ENCODE data around the gene PIK3CA.
"Not testable (repeated sequence)": the region's sequence is repeated elsewhere in the genome, so short reads cannot be mapped to it uniquely, and the experiment has no call there.

PIK3CA gene

DNA sequence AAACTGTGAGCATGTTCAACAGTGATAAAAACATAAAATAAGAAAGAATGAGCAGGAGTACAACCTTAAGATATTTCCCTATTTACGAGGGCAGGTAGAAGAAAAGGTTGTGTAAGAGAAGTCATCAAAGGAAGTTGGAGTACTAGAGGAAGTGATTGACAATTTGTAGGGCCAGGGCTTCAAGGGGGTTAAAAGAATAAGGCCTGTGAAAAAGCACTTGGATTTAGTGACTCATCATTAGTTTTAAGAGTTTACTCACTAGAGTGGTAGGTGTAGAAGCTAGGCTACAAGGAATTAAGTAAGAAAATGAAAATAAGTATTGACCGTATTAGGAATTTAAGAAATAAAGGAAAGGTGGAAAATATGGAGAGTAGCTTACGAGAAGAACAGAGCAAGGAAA is 79.2 kb downstream of the PIK3CA start:
- H3K27me3 ChIP-seq (ENCODE audit: control insufficient read depth, insufficient read depth, low read length): no peaks in the 10 kb centered on the region
- no peaks in the 10 kb centered on the region for H3K9me3 ChIP-seq (ENCODE audit: control insufficient read depth, low read length)
- no peaks in the 10 kb centered on the region for H3K36me3 ChIP-seq (ENCODE audit: control insufficient read depth, insufficient read depth, low read length)
- H3K4me1 ChIP-seq: no peaks in the 10 kb centered on the region
- no peak overlapping the region for H2AFZ ChIP-seq
- no peak for TF ChIP-seq CTCF (IDR thresholded peaks at IDR 0.05)
- H3K4me2 ChIP-seq (ENCODE audit: low read length): no peak overlapping the region
- no peaks in the 10 kb centered on the region for H3K79me2 ChIP-seq
- no peak overlapping the region for H3K27ac ChIP-seq
- no peak overlapping the region for H3K9ac ChIP-seq
- H3K4me3 ChIP-seq (ENCODE audit: low read depth, low read length): no peak overlapping the region

- Histone ChIP-seq H3K27me3 (ENCODE audit: control insufficient read depth, insufficient read depth, low read length) (no peaks in the 10 kb centered on the region), H3K4me1 (no peaks in the 10 kb centered on the region), H3K9ac (no peak overlapping the region), H3K4me3 (ENCODE audit: low read depth, low read length) (no peak overlapping the region), H3K27ac (no peak overlapping the region), H2AFZ (no peak overlapping the region), H3K4me2 (ENCODE audit: low read length) (no peak overlapping the region), H3K36me3 (ENCODE audit: control insufficient read depth, insufficient read depth, low read length) (no peaks in the 10 kb centered on the region), H3K9me3 (ENCODE audit: control insufficient read depth, low read length) (no peaks in the 10 kb centered on the region), H3K79me2 (no peaks in the 10 kb centered on the region)
- no peak for TF ChIP-seq CTCF (IDR thresholded peaks at IDR 0.05)
These were observed 81.0 kb downstream of the PIK3CA start for GRCh38 chr3:179229177-179229576.

DNA sequence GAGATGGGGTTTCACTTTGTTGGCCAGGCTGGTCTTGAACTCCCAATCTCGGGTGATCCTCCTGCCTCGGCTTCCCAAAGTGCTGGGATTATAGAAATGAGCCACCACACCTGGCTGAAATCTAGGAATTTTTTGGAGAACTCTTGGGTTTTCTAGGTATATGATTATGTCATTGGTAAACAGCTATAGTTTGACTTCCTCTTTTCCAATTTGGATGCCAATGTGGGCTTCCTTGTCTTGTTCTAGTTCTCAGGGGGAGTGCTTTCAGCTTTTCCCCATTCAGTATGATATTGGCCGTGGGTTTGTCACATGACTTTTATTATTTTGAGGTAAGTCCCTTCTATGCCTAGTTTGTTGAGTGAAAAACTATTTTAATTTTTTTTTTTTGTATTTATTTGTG is 84.9 kb downstream of the PIK3CA start:
- Histone ChIP-seq H3K4me3 (ENCODE audit: low read depth, low read length) (no peak overlapping the region), H3K4me1 (no peaks in the 10 kb centered on the region), H3K4me2 (ENCODE audit: low read length) (no peak overlapping the region), H3K79me2 (no peaks in the 10 kb centered on the region), H3K36me3 (ENCODE audit: control insufficient read depth, insufficient read depth, low read length) (no peaks in the 10 kb centered on the region), H3K9ac (no peak overlapping the region), H2AFZ (no peak overlapping the region), H3K9me3 (ENCODE audit: control insufficient read depth, low read length) (no peaks in the 10 kb centered on the region), H3K27me3 (ENCODE audit: control insufficient read depth, insufficient read depth, low read length) (no peaks in the 10 kb centered on the region), H3K27ac (no peak overlapping the region)
- no peak for TF ChIP-seq CTCF (IDR thresholded peaks at IDR 0.05)

DNA sequence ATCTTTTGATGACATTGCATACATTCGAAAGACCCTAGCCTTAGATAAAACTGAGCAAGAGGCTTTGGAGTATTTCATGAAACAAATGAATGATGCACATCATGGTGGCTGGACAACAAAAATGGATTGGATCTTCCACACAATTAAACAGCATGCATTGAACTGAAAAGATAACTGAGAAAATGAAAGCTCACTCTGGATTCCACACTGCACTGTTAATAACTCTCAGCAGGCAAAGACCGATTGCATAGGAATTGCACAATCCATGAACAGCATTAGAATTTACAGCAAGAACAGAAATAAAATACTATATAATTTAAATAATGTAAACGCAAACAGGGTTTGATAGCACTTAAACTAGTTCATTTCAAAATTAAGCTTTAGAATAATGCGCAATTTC is 86.0 kb downstream of the PIK3CA start:
- no peaks in the 10 kb centered on the region for H3K79me2 ChIP-seq
- no peaks in the 10 kb centered on the region for H3K27me3 ChIP-seq (ENCODE audit: control insufficient read depth, insufficient read depth, low read length)
- no peak overlapping the region for H3K4me3 ChIP-seq (ENCODE audit: low read depth, low read length)
- H3K4me1 ChIP-seq: no peaks in the 10 kb centered on the region
- no peak for TF ChIP-seq CTCF (IDR thresholded peaks at IDR 0.05)
- H3K9ac ChIP-seq: no peak overlapping the region
- H3K9me3 ChIP-seq (ENCODE audit: control insufficient read depth, low read length): no peaks in the 10 kb centered on the region
- H3K4me2 ChIP-seq (ENCODE audit: low read length): no peak overlapping the region
- H3K27ac ChIP-seq: no peak overlapping the region
- no peaks in the 10 kb centered on the region for H3K36me3 ChIP-seq (ENCODE audit: control insufficient read depth, insufficient read depth, low read length)
- no peak overlapping the region for H2AFZ ChIP-seq

GRCh38 chr3:179236669-179237301 is 88.6 kb downstream of the PIK3CA start:
- H3K27ac ChIP-seq: no peak overlapping the region

DNA sequence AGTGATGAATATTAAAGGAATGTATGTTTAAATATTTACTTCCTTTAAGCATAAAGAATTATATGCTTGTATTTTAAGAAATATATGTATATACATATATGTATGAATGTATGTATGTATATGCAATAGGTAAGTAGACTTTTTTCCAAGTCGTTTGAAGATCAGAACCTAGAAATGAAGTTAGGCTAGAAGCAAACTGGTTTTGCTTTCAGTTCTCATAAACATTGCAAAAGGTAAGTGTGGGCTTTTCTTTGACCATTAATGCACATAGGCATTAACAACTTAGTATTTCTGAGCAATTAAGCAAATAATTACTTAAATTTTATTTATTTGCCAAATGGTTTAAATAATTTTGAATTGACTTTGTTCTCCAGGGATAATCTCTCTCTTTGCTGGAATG is 92.1 kb downstream of the PIK3CA start:
- H3K27ac ChIP-seq; H3K79me2 ChIP-seq; H3K9ac ChIP-seq; H3K4me3 ChIP-seq (ENCODE audit: low read depth, low read length); H3K36me3 ChIP-seq (ENCODE audit: control insufficient read depth, insufficient read depth, low read length); H3K4me2 ChIP-seq (ENCODE audit: low read length); H3K9me3 ChIP-seq (ENCODE audit: control insufficient read depth, low read length); H2AFZ ChIP-seq; H3K4me1 ChIP-seq; H3K27me3 ChIP-seq (ENCODE audit: control insufficient read depth, insufficient read depth, low read length): not testable (repeated sequence)

More at GRCh38 chr3:179236669-179237301, 88.6 kb downstream of the PIK3CA start:
- no peaks in the 10 kb centered on the region for H3K36me3 ChIP-seq (ENCODE audit: control insufficient read depth, insufficient read depth, low read length)
- H3K4me3 ChIP-seq (ENCODE audit: low read depth, low read length): no peak overlapping the region
- no peaks in the 10 kb centered on the region for H3K27me3 ChIP-seq (ENCODE audit: control insufficient read depth, insufficient read depth, low read length)
- H3K4me2 ChIP-seq (ENCODE audit: low read length): no peak overlapping the region
- no peaks in the 10 kb centered on the region for H3K4me1 ChIP-seq
- H3K9ac ChIP-seq: no peak overlapping the region
- no peak overlapping the region for H2AFZ ChIP-seq
- no peaks in the 10 kb centered on the region for H3K9me3 ChIP-seq (ENCODE audit: control insufficient read depth, low read length)
- no peak for TF ChIP-seq CTCF (IDR thresholded peaks at IDR 0.05)
- no peaks in the 10 kb centered on the region for H3K79me2 ChIP-seq

GRCh38 chr3:179242859-179243258 is 94.7 kb downstream of the PIK3CA start:
- not testable (repeated sequence) for H3K9ac ChIP-seq; H3K4me2 ChIP-seq (ENCODE audit: low read length); H3K27ac ChIP-seq; H3K27me3 ChIP-seq (ENCODE audit: control insufficient read depth, insufficient read depth, low read length); H3K79me2 ChIP-seq; H3K9me3 ChIP-seq (ENCODE audit: control insufficient read depth, low read length); H2AFZ ChIP-seq; H3K36me3 ChIP-seq (ENCODE audit: control insufficient read depth, insufficient read depth, low read length); H3K4me3 ChIP-seq (ENCODE audit: low read depth, low read length); H3K4me1 ChIP-seq
